Neural cell (in vitro differentiated cells): Measurements from ENCODE around the gene PPP1R18.

Source experiments
- CTCF ChIP-seq: fragments of 450-650 bp; IDR thresholded peaks from 2 replicates; pipeline ENCODE4 v1.5.1; 2014; ENCODE audit warnings: antibody characterized with exemption, mild to moderate bottlenecking, moderate library complexity; ENCODE audit not compliant: poor library complexity, severe bottlenecking
- EZH2 ChIP-seq: fragments of 200-600, 300-800 bp; shearing (Covaris generic), sonication (generic); IDR thresholded peaks from 2 replicates; pipeline ENCODE4 v1.6.1; 2014; ENCODE audit warnings: antibody characterized with exemption, low read length, borderline replicate concordance, mild to moderate bottlenecking; ENCODE audit not compliant: insufficient read depth, poor library complexity, severe bottlenecking
- POLR2AphosphoS5 ChIP-seq: IDR thresholded peaks from 2 replicates; pipeline ENCODE4 v1.6.1; 2012
- RAD21 ChIP-seq: fragments of 450-650 bp; conservative IDR thresholded peaks from 2 replicates; pipeline ENCODE4 v1.6.1; 2014; ENCODE audit warnings: antibody characterized with exemption, mild to moderate bottlenecking, moderate library complexity

GRCh38 chr6:30717129-30717844, 30.8 kb upstream of the PPP1R18 start, which contains the start of gene MDC1:
- TF ChIP-seq CTCF (peak; percentile 66), EZH2 (no peak), RAD21 (peak; percentile 43), POLR2AphosphoS5 (peak; percentile 94)
